ENCODE data around the gene DVL1.

DVL1 gene

GRCh38 chr1:1347663-1348419 lies 1.4 kb downstream of the DVL1 start:
- DNase-seq (ENCODE audit: low read depth, low spot score): no peak

GRCh38 chr1:1347026-1347595 lies 2.1 kb downstream of the DVL1 start:
- H3K9me3 ChIP-seq (ENCODE audit: insufficient read depth, low read length): no peaks in the 10 kb centered on the region

More at GRCh38 chr1:1347663-1348419, 1.4 kb downstream of the DVL1 start:
- peaks cover 15% of the 10 kb centered on the region for H3K4me1 ChIP-seq (ENCODE audit: insufficient read depth, insufficient read length)
- no peak for TF ChIP-seq YY1 (IDR thresholded peaks at IDR 0.05; ENCODE audit: insufficient read depth, insufficient read length)
- no peak for TF ChIP-seq SUZ12 (IDR thresholded peaks at IDR 0.05; ENCODE audit: extremely low read depth, insufficient read depth, insufficient read length)
- TF ChIP-seq ZNF274 (IDR thresholded peaks at IDR 0.05; ENCODE audit: low read depth, low read length): no peak
- H3K9me3 ChIP-seq (ENCODE audit: insufficient read depth, low read length): no peaks in the 10 kb centered on the region
- peaks cover 8% of the 10 kb centered on the region for H3K36me3 ChIP-seq (ENCODE audit: insufficient read depth, insufficient read length, low read length)
- H3K4me3 ChIP-seq (ENCODE audit: insufficient read length, low read depth): peak overlapping the region; percentile 66
- no peaks in the 10 kb centered on the region for H3K27me3 ChIP-seq (ENCODE audit: insufficient read depth, insufficient read length)
- H3K9ac ChIP-seq (ENCODE audit: insufficient read length, low read depth): peak overlapping the region; percentile 87

GRCh38 chr1:1346501-1346890 lies 2.7 kb downstream of the DVL1 start:
- peaks cover 8% of the 10 kb centered on the region for H3K36me3 ChIP-seq (ENCODE audit: insufficient read depth, insufficient read length, low read length)
- peak overlapping the region; percentile 23 for H3K9ac ChIP-seq (ENCODE audit: insufficient read length, low read depth)
- H3K9me3 ChIP-seq (ENCODE audit: insufficient read depth, low read length): no peaks in the 10 kb centered on the region
- H3K27me3 ChIP-seq (ENCODE audit: insufficient read depth, insufficient read length): no peaks in the 10 kb centered on the region
- no peak for TF ChIP-seq YY1 (IDR thresholded peaks at IDR 0.05; ENCODE audit: insufficient read depth, insufficient read length)
- no peak for TF ChIP-seq ZNF274 (IDR thresholded peaks at IDR 0.05; ENCODE audit: low read depth, low read length)
- TF ChIP-seq SUZ12 (IDR thresholded peaks at IDR 0.05; ENCODE audit: extremely low read depth, insufficient read depth, insufficient read length): no peak
- H3K4me1 ChIP-seq (ENCODE audit: insufficient read depth, insufficient read length): peaks cover 8% of the 10 kb centered on the region
- no peak overlapping the region for H3K4me3 ChIP-seq (ENCODE audit: insufficient read length, low read depth)
- no peak for DNase-seq (ENCODE audit: low read depth, low spot score)

More at GRCh38 chr1:1347026-1347595, 2.1 kb downstream of the DVL1 start:
- H3K4me1 ChIP-seq (ENCODE audit: insufficient read depth, insufficient read length): peaks cover 13% of the 10 kb centered on the region
- H3K9ac ChIP-seq (ENCODE audit: insufficient read length, low read depth): peak overlapping the region; percentile 87
- TF ChIP-seq SUZ12 (IDR thresholded peaks at IDR 0.05; ENCODE audit: extremely low read depth, insufficient read depth, insufficient read length): no peak
- no peak for TF ChIP-seq ZNF274 (IDR thresholded peaks at IDR 0.05; ENCODE audit: low read depth, low read length)
- no peak for TF ChIP-seq YY1 (IDR thresholded peaks at IDR 0.05; ENCODE audit: insufficient read depth, insufficient read length)
- no peak for DNase-seq (ENCODE audit: low read depth, low spot score)
- H3K4me3 ChIP-seq (ENCODE audit: insufficient read length, low read depth): peak overlapping the region; percentile 66
- peaks cover 2% of the 10 kb centered on the region for H3K36me3 ChIP-seq (ENCODE audit: insufficient read depth, insufficient read length, low read length)
- no peaks in the 10 kb centered on the region for H3K27me3 ChIP-seq (ENCODE audit: insufficient read depth, insufficient read length)

GRCh38 chr1:1345860-1346500 lies 3.2 kb downstream of the DVL1 start:
- Histone ChIP-seq H3K4me1 (ENCODE audit: insufficient read depth, insufficient read length) (peaks cover 8% of the 10 kb centered on the region), H3K27me3 (ENCODE audit: insufficient read depth, insufficient read length) (no peaks in the 10 kb centered on the region), H3K9ac (ENCODE audit: insufficient read length, low read depth) (peak overlapping the region; percentile 42), H3K36me3 (ENCODE audit: insufficient read depth, insufficient read length, low read length) (peaks cover 13% of the 10 kb centered on the region), H3K9me3 (ENCODE audit: insufficient read depth, low read length) (no peaks in the 10 kb centered on the region), H3K4me3 (ENCODE audit: insufficient read length, low read depth) (no peak overlapping the region)
- DNase-seq (ENCODE audit: low read depth, low spot score): no peak
- TF ChIP-seq YY1 (IDR thresholded peaks at IDR 0.05; ENCODE audit: insufficient read depth, insufficient read length) (no peak), ZNF274 (IDR thresholded peaks at IDR 0.05; ENCODE audit: low read depth, low read length) (no peak), SUZ12 (IDR thresholded peaks at IDR 0.05; ENCODE audit: extremely low read depth, insufficient read depth, insufficient read length) (no peak)

GRCh38 chr1:1345384-1345783 lies 3.8 kb downstream of the DVL1 start:
- Histone ChIP-seq H3K27me3 (ENCODE audit: insufficient read depth, insufficient read length) (no peaks in the 10 kb centered on the region), H3K4me1 (ENCODE audit: insufficient read depth, insufficient read length) (peaks cover 8% of the 10 kb centered on the region), H3K9ac (ENCODE audit: insufficient read length, low read depth) (peak overlapping the region; percentile 42), H3K9me3 (ENCODE audit: insufficient read depth, low read length) (no peaks in the 10 kb centered on the region), H3K4me3 (ENCODE audit: insufficient read length, low read depth) (no peak overlapping the region), H3K36me3 (ENCODE audit: insufficient read depth, insufficient read length, low read length) (peaks cover 19% of the 10 kb centered on the region)
- TF ChIP-seq YY1 (IDR thresholded peaks at IDR 0.05; ENCODE audit: insufficient read depth, insufficient read length) (no peak), ZNF274 (IDR thresholded peaks at IDR 0.05; ENCODE audit: low read depth, low read length) (no peak), SUZ12 (IDR thresholded peaks at IDR 0.05; ENCODE audit: extremely low read depth, insufficient read depth, insufficient read length) (no peak)
- DNase-seq (ENCODE audit: low read depth, low spot score): no peak

- H3K9ac ChIP-seq (ENCODE audit: insufficient read length, low read depth): peak overlapping the region; percentile 32
- no peaks in the 10 kb centered on the region for H3K9me3 ChIP-seq (ENCODE audit: insufficient read depth, low read length)
- no peak for DNase-seq (ENCODE audit: low read depth, low spot score)
- peaks cover 24% of the 10 kb centered on the region for H3K36me3 ChIP-seq (ENCODE audit: insufficient read depth, insufficient read length, low read length)
- H3K27me3 ChIP-seq (ENCODE audit: insufficient read depth, insufficient read length): no peaks in the 10 kb centered on the region
- no peak overlapping the region for H3K4me3 ChIP-seq (ENCODE audit: insufficient read length, low read depth)
- TF ChIP-seq SUZ12 (IDR thresholded peaks at IDR 0.05; ENCODE audit: extremely low read depth, insufficient read depth, insufficient read length) (no peak), YY1 (IDR thresholded peaks at IDR 0.05; ENCODE audit: insufficient read depth, insufficient read length) (no peak), ZNF274 (IDR thresholded peaks at IDR 0.05; ENCODE audit: low read depth, low read length) (no peak)
- peaks cover 8% of the 10 kb centered on the region for H3K4me1 ChIP-seq (ENCODE audit: insufficient read depth, insufficient read length)
Observed at GRCh38 chr1:1344655-1345361, 4.4 kb downstream of the DVL1 start.

All from NT2/D1 (cell line).